Activated CD8-positive, alpha-beta T cell treated with anti-CD3 and anti-CD28 coated beads for 36 hours (primary cell): ENCODE results near the gene COMTD1. TPM values are rescaled to one million over a fixed set of nuclear protein-coding genes. Genes with fewer than 3 reads are reported as not detected.

Experiments
- ATAC-seq: fragments of 200-7000 bp; cut with Tn5 transposase; one replicate; pipeline ENCODE4 v1.10.0; 2021; ENCODE audit warnings: mild to moderate bottlenecking, moderate library complexity
- CTCF ChIA-PET: fragments of 350-600 bp; sonication (Branson Sonifier 250); formaldehyde crosslinking; loops from one replicate; lab custom pipeline; 2021; ENCODE audit warnings: antibody characterized with exemption; lab: Charles Lee
- POLR2A ChIA-PET: fragments of 350-600 bp; sonication (Branson Sonifier 250); formaldehyde crosslinking; loops from one replicate; lab custom pipeline; 2021; ENCODE audit warnings: antibody characterized with exemption; lab: Charles Lee
- DNase-seq: peaks from one replicate; pipeline ENCODE4 v3.0.0-alpha.2; 2020
- H3K27ac Mint-ChIP-seq: one replicate; pipeline ENCODE4 v1.8.0; 2021; ENCODE audit warnings: mild to moderate bottlenecking, mixed read lengths
- H3K27me3 Mint-ChIP-seq: one replicate; pipeline ENCODE4 v1.8.0; 2021; ENCODE audit warnings: mixed read lengths
- H3K36me3 Mint-ChIP-seq: one replicate; pipeline ENCODE4 v1.8.0; 2021; ENCODE audit warnings: low read depth, mixed read lengths
- H3K4me1 Mint-ChIP-seq: one replicate; pipeline ENCODE4 v1.8.0; 2021; ENCODE audit warnings: low read depth, mixed read lengths
- H3K4me3 Mint-ChIP-seq: one replicate; pipeline ENCODE4 v1.8.0; 2021; ENCODE audit warnings: mild to moderate bottlenecking, moderate library complexity, mixed read lengths
- H3K9me3 Mint-ChIP-seq: one replicate; pipeline ENCODE4 v1.8.0; 2021; ENCODE audit warnings: mixed read lengths
- intact Hi-C: fragments of 100-400 bp; cut with micrococcal nuclease; formaldehyde crosslinking; loops from one replicate; pipeline ENCODE4 v1.10.0; 2022
- total RNA-seq, 2 experiments: library from RNA; stranded (reverse); gene quantifications; one replicate each; pipeline ENCODE4 v1.2.3, GENCODE V29; 2021
- TF ChIP-seq, protein P1 (sequence below): fragments of 200-600 bp; IDR thresholded peaks from one replicate; pipeline ENCODE4 v1.8.0; 2022; ENCODE audit warnings: antibody characterized with exemption, mild to moderate bottlenecking

Gene COMTD1
- total RNA-seq, 2 experiments from 2014 or later = 54.5 to 58.1 TPM

GRCh38 chr10:75280236-75280635, 44.5 kb upstream of the COMTD1 start:
- ChIA-PET POLR2A (no interaction called here), CTCF (no interaction called here)
- no peak overlapping the region for H3K4me3 Mint-ChIP-seq
- no peaks in the 10 kb centered on the region for H3K9me3 Mint-ChIP-seq
- TF ChIP-seq, protein P1, sequence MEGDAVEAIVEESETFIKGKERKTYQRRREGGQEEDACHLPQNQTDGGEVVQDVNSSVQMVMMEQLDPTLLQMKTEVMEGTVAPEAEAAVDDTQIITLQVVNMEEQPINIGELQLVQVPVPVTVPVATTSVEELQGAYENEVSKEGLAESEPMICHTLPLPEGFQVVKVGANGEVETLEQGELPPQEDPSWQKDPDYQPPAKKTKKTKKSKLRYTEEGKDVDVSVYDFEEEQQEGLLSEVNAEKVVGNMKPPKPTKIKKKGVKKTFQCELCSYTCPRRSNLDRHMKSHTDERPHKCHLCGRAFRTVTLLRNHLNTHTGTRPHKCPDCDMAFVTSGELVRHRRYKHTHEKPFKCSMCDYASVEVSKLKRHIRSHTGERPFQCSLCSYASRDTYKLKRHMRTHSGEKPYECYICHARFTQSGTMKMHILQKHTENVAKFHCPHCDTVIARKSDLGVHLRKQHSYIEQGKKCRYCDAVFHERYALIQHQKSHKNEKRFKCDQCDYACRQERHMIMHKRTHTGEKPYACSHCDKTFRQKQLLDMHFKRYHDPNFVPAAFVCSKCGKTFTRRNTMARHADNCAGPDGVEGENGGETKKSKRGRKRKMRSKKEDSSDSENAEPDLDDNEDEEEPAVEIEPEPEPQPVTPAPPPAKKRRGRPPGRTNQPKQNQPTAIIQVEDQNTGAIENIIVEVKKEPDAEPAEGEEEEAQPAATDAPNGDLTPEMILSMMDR = no peak
- no peak overlapping the region for H3K27ac Mint-ChIP-seq
- H3K4me1 Mint-ChIP-seq = no peaks in the 10 kb centered on the region
- H3K36me3 Mint-ChIP-seq = no peaks in the 10 kb centered on the region
- intact Hi-C loops = no loop called here
- DNase-seq = no peak
- peaks cover 4% of the 10 kb centered on the region for H3K27me3 Mint-ChIP-seq
- ATAC-seq = no peak

- H3K27me3 Mint-ChIP-seq = peaks cover 5% of the 10 kb centered on the region
- ChIA-PET POLR2A (no interaction called here), CTCF (no interaction called here)
- no peaks in the 10 kb centered on the region for H3K36me3 Mint-ChIP-seq
- no peak for DNase-seq
- no peak overlapping the region for H3K27ac Mint-ChIP-seq
- intact Hi-C loops = no loop called here
- H3K9me3 Mint-ChIP-seq = no peaks in the 10 kb centered on the region
- TF ChIP-seq, protein P1 = no peak
- peak; percentile 34 for ATAC-seq
- H3K4me1 Mint-ChIP-seq = no peaks in the 10 kb centered on the region
- no peak overlapping the region for H3K4me3 Mint-ChIP-seq
Observed at GRCh38 chr10:75276069-75276872, 40.5 kb upstream of the COMTD1 start.

DNA sequence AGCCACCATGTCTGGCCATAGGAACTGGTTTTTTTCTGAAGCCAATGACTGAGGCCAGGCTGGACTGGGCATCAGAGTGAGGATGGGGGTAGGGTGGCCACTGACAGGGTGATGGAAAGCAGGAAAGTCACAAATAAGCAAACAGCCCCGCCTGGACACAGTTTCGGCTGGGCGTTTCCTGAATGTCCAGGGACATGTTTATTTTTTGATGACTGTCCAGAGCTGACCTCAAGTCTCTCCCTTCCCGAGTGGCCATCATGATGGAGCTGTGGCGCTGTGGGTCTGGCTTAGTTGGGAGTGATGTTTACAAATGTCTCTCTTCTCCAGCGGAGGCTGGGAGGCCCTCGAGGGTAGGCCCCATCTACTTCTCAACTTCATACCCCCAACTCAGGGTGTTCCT, 37.1 kb upstream of the COMTD1 start:
- Mint-ChIP-seq H3K4me1 (no peaks in the 10 kb centered on the region), H3K36me3 (no peaks in the 10 kb centered on the region), H3K4me3 (no peak overlapping the region), H3K27ac (no peak overlapping the region), H3K27me3 (peaks cover 3% of the 10 kb centered on the region), H3K9me3 (no peaks in the 10 kb centered on the region)
- ChIA-PET POLR2A (no interaction called here), CTCF (no interaction called here)
- TF ChIP-seq, protein P1 = no peak
- intact Hi-C loops = no loop called here
- DNase-seq (no peak), ATAC-seq (no peak)

GRCh38 chr10:75272094-75272493, 36.3 kb upstream of the COMTD1 start:
- TF ChIP-seq, protein P1 = no peak
- H3K27me3 Mint-ChIP-seq = peaks cover 3% of the 10 kb centered on the region
- ATAC-seq (no peak), DNase-seq (no peak)
- ChIA-PET CTCF (no interaction called here), POLR2A (no interaction called here)
- H3K4me1 Mint-ChIP-seq = no peaks in the 10 kb centered on the region
- no peak overlapping the region for H3K27ac Mint-ChIP-seq
- intact Hi-C loops = no loop called here
- H3K36me3 Mint-ChIP-seq = no peaks in the 10 kb centered on the region
- H3K9me3 Mint-ChIP-seq = no peaks in the 10 kb centered on the region
- no peak overlapping the region for H3K4me3 Mint-ChIP-seq

DNA sequence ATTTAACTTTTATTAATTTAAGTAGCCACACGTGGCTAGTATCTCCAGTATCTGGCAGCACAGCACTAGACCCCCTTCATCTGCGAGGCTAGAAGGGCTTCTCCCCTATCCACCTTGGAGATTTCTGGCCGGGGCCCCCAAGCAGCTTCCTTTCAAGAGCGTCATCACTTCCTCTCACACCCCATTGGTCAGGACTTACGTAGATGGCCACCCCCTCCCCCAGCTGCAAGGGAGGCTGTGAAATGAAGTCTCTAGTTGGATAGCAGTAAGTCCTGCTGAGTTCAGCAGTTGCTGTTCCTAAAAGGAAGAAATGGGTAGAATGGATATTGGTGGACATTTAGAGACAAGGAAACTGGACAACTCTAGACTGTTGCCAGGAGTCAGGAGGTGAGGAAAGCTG, 33.8 kb upstream of the COMTD1 start:
- no peak for DNase-seq
- H3K27me3 Mint-ChIP-seq = no peaks in the 10 kb centered on the region
- H3K4me1 Mint-ChIP-seq = no peaks in the 10 kb centered on the region
- no peaks in the 10 kb centered on the region for H3K36me3 Mint-ChIP-seq
- no peaks in the 10 kb centered on the region for H3K9me3 Mint-ChIP-seq
- H3K4me3 Mint-ChIP-seq = no peak overlapping the region
- ChIA-PET POLR2A (no interaction called here), CTCF (no interaction called here)
- TF ChIP-seq, protein P1 = no peak
- ATAC-seq = no peak
- intact Hi-C loops = no loop called here
- H3K27ac Mint-ChIP-seq = no peak overlapping the region
